HG02840 (cell line): ENCODE data around the gene RAB3IP.

Source experiments
- ATAC-seq: cut with Tn5 transposase; IDR thresholded peaks from one replicate; pipeline ENCODE4 v1.9.1; 2021; ENCODE audit warnings: mild to moderate bottlenecking, moderate library complexity, moderate number of reproducible peaks; ENCODE audit not compliant: unreplicated experiment, low FRiP score

Gene RAB3IP

GRCh38 chr12:69738351-69739286 is at the start of gene RAB3IP:
TSS of gene RAB3IP (plus strand) at chr12:69738860. CDS start at chr12:69755409, 16,549 bp downstream.
- peak; percentile 80 for ATAC-seq

- ATAC-seq: no peak
Observed at GRCh38 chr12:69689638-69690037, 49.0 kb upstream of the RAB3IP start.

- no peak for ATAC-seq
Observed at GRCh38 chr12:69694123-69694522, 44.5 kb upstream of the RAB3IP start.

GRCh38 chr12:69698054-69698453 is 40.6 kb upstream of the RAB3IP start:
- no peak for ATAC-seq

GRCh38 chr12:69698769-69699540 is 39.7 kb upstream of the RAB3IP start, which contains the start of gene BEST3:
TSS of gene BEST3 (minus strand) at chr12:69699303. CDS start at chr12:69697798, 1,505 bp downstream.
- ATAC-seq: no peak

- ATAC-seq: no peak
Observed at GRCh38 chr12:69701826-69702225, 36.8 kb upstream of the RAB3IP start.

- no peak for ATAC-seq
Observed at GRCh38 chr12:69703146-69703642, 35.5 kb upstream of the RAB3IP start.

- no peak for ATAC-seq
Observed at GRCh38 chr12:69704357-69704756, 34.3 kb upstream of the RAB3IP start.

- no peak for ATAC-seq
Observed at GRCh38 chr12:69708649-69709048, 30.0 kb upstream of the RAB3IP start.

- ATAC-seq: no peak
Observed at GRCh38 chr12:69712826-69713225, 25.8 kb upstream of the RAB3IP start.

GRCh38 chr12:69714542-69714941 is 24.1 kb upstream of the RAB3IP start:
- no peak for ATAC-seq

GRCh38 chr12:69719336-69720316 is 19.0 kb upstream of the RAB3IP start:
- ATAC-seq: no peak

GRCh38 chr12:69720750-69721149 is 17.9 kb upstream of the RAB3IP start:
- ATAC-seq: no peak

GRCh38 chr12:69726922-69727321 is 11.7 kb upstream of the RAB3IP start:
- ATAC-seq: no peak

GRCh38 chr12:69732088-69732487 is 6.6 kb upstream of the RAB3IP start:
- no peak for ATAC-seq

GRCh38 chr12:69733638-69734037 is 5.0 kb upstream of the RAB3IP start:
- no peak for ATAC-seq

GRCh38 chr12:69739287-69740191 is 879 bp downstream of the RAB3IP start:
- ATAC-seq: peak; percentile 43

GRCh38 chr12:69744109-69744508 is 5.4 kb downstream of the RAB3IP start:
- no peak for ATAC-seq

- ATAC-seq: no peak
Observed at GRCh38 chr12:69751476-69751875, 12.8 kb downstream of the RAB3IP start.
